Esophagus squamous epithelium (tissue), 4 donors: ENCODE results near the gene PRR33.

Experiments
- POLR2A ChIP-seq, 4 donors: fragments of 450-650 bp; IDR thresholded peaks; one replicate each; pipeline ENCODE4 v1.6.1; 2017; ENCODE audit warnings: antibody characterized with exemption in 4 of 4, mild to moderate bottlenecking in 4 of 4, moderate library complexity in 3 of 4
- TF ChIP-seq, protein P1 (sequence below), 6 experiments: fragments of 450-650 bp in 4 of 6; fragments of 200-600 bp in 2 of 6; sonication (generic) in 2 of 6; IDR thresholded peaks; one replicate each; pipeline ENCODE4 v1.5.1; 2016 to 2019; ENCODE audit warnings: antibody characterized with exemption in 6 of 6, mild to moderate bottlenecking in 4 of 6, moderate library complexity in 4 of 6

DNA sequence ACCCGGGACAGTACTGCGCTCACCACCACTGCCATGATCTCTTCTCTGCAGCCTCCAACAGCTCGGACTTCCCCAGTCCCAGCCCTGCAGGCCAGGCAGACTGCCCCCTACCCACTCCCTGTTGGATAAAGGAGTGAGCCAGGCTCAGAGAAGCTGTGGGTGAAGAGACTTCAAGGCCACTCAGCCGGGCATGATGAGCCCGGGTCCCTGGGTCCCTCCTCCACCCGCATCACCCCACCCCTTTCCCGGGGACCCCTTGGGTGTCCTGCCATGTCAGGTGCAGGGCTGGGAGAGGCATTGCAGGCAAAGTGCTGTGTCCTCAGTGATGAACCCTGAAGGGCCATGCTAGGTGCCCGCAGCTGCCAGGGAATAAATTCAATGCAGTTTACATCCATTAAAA lies 24.3 kb downstream of the PRR33 start:
- TF ChIP-seq, protein P1, sequence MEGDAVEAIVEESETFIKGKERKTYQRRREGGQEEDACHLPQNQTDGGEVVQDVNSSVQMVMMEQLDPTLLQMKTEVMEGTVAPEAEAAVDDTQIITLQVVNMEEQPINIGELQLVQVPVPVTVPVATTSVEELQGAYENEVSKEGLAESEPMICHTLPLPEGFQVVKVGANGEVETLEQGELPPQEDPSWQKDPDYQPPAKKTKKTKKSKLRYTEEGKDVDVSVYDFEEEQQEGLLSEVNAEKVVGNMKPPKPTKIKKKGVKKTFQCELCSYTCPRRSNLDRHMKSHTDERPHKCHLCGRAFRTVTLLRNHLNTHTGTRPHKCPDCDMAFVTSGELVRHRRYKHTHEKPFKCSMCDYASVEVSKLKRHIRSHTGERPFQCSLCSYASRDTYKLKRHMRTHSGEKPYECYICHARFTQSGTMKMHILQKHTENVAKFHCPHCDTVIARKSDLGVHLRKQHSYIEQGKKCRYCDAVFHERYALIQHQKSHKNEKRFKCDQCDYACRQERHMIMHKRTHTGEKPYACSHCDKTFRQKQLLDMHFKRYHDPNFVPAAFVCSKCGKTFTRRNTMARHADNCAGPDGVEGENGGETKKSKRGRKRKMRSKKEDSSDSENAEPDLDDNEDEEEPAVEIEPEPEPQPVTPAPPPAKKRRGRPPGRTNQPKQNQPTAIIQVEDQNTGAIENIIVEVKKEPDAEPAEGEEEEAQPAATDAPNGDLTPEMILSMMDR (IDR thresholded peaks at IDR 0.05): no peak
- TF ChIP-seq POLR2A (IDR thresholded peaks at IDR 0.05): no peak
